GM23338 (cell line): ENCODE results near the gene OARD1. TPM values are rescaled to one million over a fixed set of nuclear protein-coding genes. Genes with fewer than 3 reads are reported as not detected.
A peak's percentile ranks its signal among the peaks of the same experiment; 100 is the strongest.

ENCODE experiments used
- ATAC-seq: fragments of 200-7000 bp; cut with Tn5 transposase; 3 replicates; pipeline ENCODE4 v1.9.1; 2020
- DNase-seq: peaks from one replicate; pipeline ENCODE4 v3.0.0-alpha.2; 2015; ENCODE audit warnings: low spot score
- H2AFZ ChIP-seq: fragments of 200-600 bp; sonication (generic); 2 replicates; pipeline ENCODE4 v1.8.0; 2016; ENCODE audit warnings: antibody characterized with exemption, mild to moderate bottlenecking, moderate library complexity
- H3F3A ChIP-seq: fragments of 200-600 bp; sonication (generic); replicated peaks from 2 replicates; pipeline ENCODE4 v1.8.0; 2017; ENCODE audit warnings: antibody characterized with exemption, mixed run types, low read depth
- H3K27ac ChIP-seq: fragments of 200-600 bp; sonication (generic); 2 replicates; pipeline ENCODE4 v1.6.1; 2016; ENCODE audit warnings: low read depth
- H3K27me3 ChIP-seq: fragments of 200-600 bp; sonication (generic); 2 replicates; pipeline ENCODE4 v1.8.0; 2016; ENCODE audit warnings: mild to moderate bottlenecking, mixed run types, moderate library complexity; ENCODE audit not compliant: insufficient read depth
- H3K36me3 ChIP-seq: fragments of 200-600 bp; sonication (generic); 2 replicates; pipeline ENCODE4 v1.8.0; 2016; ENCODE audit warnings: mild to moderate bottlenecking; ENCODE audit not compliant: insufficient read depth
- H3K4me1 ChIP-seq: fragments of 200-600 bp; sonication (generic); 2 replicates; pipeline ENCODE4 v1.8.0; 2016; ENCODE audit warnings: mild to moderate bottlenecking, moderate library complexity; ENCODE audit not compliant: insufficient read depth
- H3K4me2 ChIP-seq: fragments of 200-600 bp; sonication (generic); 2 replicates; pipeline ENCODE4 v1.7.1; 2017; ENCODE audit warnings: mixed run types
- H3K4me3 ChIP-seq: fragments of 200-600 bp; sonication (generic); 2 replicates; pipeline ENCODE4 v1.6.1; 2016; ENCODE audit warnings: mixed run types
- H3K79me2 ChIP-seq: fragments of 200-600 bp; sonication (generic); replicated peaks from 2 replicates; pipeline ENCODE4 v1.8.0; 2017; ENCODE audit warnings: mild to moderate bottlenecking; ENCODE audit not compliant: insufficient read depth
- H3K9me2 ChIP-seq: fragments of 200-600 bp; sonication (generic); 2 replicates; pipeline ENCODE4 v1.8.0; 2017; ENCODE audit not compliant: insufficient read depth
- H4K20me1 ChIP-seq: fragments of 200-600 bp; sonication (generic); replicated peaks from 2 replicates; pipeline ENCODE4 v1.8.0; 2017; ENCODE audit warnings: mild to moderate bottlenecking; ENCODE audit not compliant: insufficient read depth
- H3K27ac Mint-ChIP-seq: 2 replicates; pipeline ENCODE4 v1.8.0; 2020; ENCODE audit warnings: inconsistent platforms, mild to moderate bottlenecking, moderate library complexity, mixed read lengths
- H3K27me3 Mint-ChIP-seq: 3 replicates; pipeline ENCODE4 v1.8.0; 2022; ENCODE audit warnings: low read depth, mild to moderate bottlenecking, moderate library complexity, mixed read lengths, inconsistent platforms; ENCODE audit not compliant: insufficient read depth, poor library complexity
- H3K36me3 Mint-ChIP-seq: 3 replicates; pipeline ENCODE4 v1.8.0; 2021; ENCODE audit warnings: low read depth, mild to moderate bottlenecking, inconsistent platforms, moderate library complexity, mixed read lengths
- H3K4me1 Mint-ChIP-seq: 3 replicates; pipeline ENCODE4 v1.8.0; 2020; ENCODE audit warnings: mild to moderate bottlenecking, inconsistent platforms, mixed read lengths
- H3K4me3 Mint-ChIP-seq: 3 replicates; pipeline ENCODE4 v1.8.0; 2021; ENCODE audit warnings: moderate library complexity, mild to moderate bottlenecking, inconsistent platforms, mixed read lengths
- H3K9me3 Mint-ChIP-seq: 3 replicates; pipeline ENCODE4 v1.8.0; 2020; ENCODE audit warnings: moderate library complexity, mild to moderate bottlenecking, inconsistent platforms, mixed read lengths
- CREB1 ChIP-seq: fragments of 250-450 bp; sonication (Bioruptor Pico); IDR thresholded peaks from 2 replicates; pipeline ENCODE4 v1.5.0; 2020; ENCODE audit warnings: low read depth, mild to moderate bottlenecking, moderate library complexity
- EZH2 ChIP-seq: fragments of 200-600 bp; sonication (generic); IDR thresholded peaks from one replicate; pipeline ENCODE4 v1.8.0; 2017; ENCODE audit warnings: antibody characterized with exemption, mild to moderate bottlenecking, low read depth; ENCODE audit not compliant: unreplicated experiment
- EZH2phosphoT487 ChIP-seq: fragments of 200-600 bp; sonication (generic); IDR thresholded peaks from one replicate; pipeline ENCODE4 v1.8.1; 2018; ENCODE audit warnings: antibody characterized with exemption; ENCODE audit not compliant: unreplicated experiment
- POLR2AphosphoS5 ChIP-seq: IDR thresholded peaks from 2 replicates; pipeline ENCODE4 v1.6.1; 2016; ENCODE audit warnings: antibody characterized with exemption, low read depth
- STAT1 ChIP-seq: IDR thresholded peaks from one replicate; pipeline ENCODE4 v1.6.1; 2016; ENCODE audit warnings: antibody characterized with exemption; ENCODE audit not compliant: unreplicated experiment
- ZNF114 ChIP-seq: fragments of 250-450 bp; sonication (Bioruptor Pico); IDR thresholded peaks from 2 replicates; pipeline ENCODE4 v1.5.0; 2020; ENCODE audit warnings: mild to moderate bottlenecking, moderate library complexity
- polyA plus RNA-seq: library from polyadenylated mRNA; unstranded; fragments of >200 nt; fragmentation: Nextera tagmentation; extraction: Ambion mirVana; gene quantifications from 2 replicates; pipeline ENCODE4 v1.2.1, GENCODE V29; 2016
- total RNA-seq: library from RNA; depleted of rRNA; stranded (reverse); fragments of >200 nt; shearing (Covaris generic); gene quantifications from 2 replicates; pipeline ENCODE4 v1.2.3, GENCODE V29; 2014
- TF ChIP-seq, protein P1 (sequence below): IDR thresholded peaks from one replicate; pipeline ENCODE4 v1.6.1; 2018; ENCODE audit warnings: antibody characterized with exemption; ENCODE audit not compliant: unreplicated experiment
- TF ChIP-seq, protein P2 (sequence below), 2 experiments: fragments of 200-600 bp in 1 of 2; sonication (generic) in 1 of 2; conservative IDR thresholded peaks; 2 replicates each; pipeline versions ENCODE4 v1.5.1 to v1.6.1; 2016 to 2017; ENCODE audit warnings: antibody characterized with exemption in 2 of 2, low read depth in 2 of 2, mild to moderate bottlenecking in 2 of 2, moderate library complexity in 1 of 2

OARD1 gene
- total and polyA plus RNA-seq, 2 experiments from 2014 or later, result 25.9 to 60.8 TPM

DNA sequence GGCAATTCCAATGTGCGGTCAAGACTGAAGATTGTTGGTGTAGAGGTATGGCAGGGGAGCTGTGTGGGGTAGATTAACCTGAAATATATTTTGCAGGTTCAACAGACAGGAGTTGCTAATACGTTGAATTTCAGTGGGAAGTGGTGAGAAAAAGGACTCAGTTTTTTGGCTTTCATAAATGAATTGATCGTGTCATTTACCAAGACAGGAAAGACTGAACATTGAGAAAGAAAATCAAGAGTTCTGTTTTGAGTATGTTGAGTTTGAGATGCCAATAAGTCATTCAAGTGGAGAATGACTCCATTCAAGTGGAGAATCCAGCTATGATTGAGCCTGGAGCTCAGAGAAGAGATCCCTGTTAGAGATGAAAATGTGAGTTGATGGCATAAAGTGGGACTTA is 31.7 kb upstream of the OARD1 start (continued):
- TF ChIP-seq, protein P1, sequence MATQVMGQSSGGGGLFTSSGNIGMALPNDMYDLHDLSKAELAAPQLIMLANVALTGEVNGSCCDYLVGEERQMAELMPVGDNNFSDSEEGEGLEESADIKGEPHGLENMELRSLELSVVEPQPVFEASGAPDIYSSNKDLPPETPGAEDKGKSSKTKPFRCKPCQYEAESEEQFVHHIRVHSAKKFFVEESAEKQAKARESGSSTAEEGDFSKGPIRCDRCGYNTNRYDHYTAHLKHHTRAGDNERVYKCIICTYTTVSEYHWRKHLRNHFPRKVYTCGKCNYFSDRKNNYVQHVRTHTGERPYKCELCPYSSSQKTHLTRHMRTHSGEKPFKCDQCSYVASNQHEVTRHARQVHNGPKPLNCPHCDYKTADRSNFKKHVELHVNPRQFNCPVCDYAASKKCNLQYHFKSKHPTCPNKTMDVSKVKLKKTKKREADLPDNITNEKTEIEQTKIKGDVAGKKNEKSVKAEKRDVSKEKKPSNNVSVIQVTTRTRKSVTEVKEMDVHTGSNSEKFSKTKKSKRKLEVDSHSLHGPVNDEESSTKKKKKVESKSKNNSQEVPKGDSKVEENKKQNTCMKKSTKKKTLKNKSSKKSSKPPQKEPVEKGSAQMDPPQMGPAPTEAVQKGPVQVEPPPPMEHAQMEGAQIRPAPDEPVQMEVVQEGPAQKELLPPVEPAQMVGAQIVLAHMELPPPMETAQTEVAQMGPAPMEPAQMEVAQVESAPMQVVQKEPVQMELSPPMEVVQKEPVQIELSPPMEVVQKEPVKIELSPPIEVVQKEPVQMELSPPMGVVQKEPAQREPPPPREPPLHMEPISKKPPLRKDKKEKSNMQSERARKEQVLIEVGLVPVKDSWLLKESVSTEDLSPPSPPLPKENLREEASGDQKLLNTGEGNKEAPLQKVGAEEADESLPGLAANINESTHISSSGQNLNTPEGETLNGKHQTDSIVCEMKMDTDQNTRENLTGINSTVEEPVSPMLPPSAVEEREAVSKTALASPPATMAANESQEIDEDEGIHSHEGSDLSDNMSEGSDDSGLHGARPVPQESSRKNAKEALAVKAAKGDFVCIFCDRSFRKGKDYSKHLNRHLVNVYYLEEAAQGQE, result no peak
- TF ChIP-seq EZH2 (no peak), POLR2AphosphoS5 (no peak)
- TF ChIP-seq, protein P2, sequence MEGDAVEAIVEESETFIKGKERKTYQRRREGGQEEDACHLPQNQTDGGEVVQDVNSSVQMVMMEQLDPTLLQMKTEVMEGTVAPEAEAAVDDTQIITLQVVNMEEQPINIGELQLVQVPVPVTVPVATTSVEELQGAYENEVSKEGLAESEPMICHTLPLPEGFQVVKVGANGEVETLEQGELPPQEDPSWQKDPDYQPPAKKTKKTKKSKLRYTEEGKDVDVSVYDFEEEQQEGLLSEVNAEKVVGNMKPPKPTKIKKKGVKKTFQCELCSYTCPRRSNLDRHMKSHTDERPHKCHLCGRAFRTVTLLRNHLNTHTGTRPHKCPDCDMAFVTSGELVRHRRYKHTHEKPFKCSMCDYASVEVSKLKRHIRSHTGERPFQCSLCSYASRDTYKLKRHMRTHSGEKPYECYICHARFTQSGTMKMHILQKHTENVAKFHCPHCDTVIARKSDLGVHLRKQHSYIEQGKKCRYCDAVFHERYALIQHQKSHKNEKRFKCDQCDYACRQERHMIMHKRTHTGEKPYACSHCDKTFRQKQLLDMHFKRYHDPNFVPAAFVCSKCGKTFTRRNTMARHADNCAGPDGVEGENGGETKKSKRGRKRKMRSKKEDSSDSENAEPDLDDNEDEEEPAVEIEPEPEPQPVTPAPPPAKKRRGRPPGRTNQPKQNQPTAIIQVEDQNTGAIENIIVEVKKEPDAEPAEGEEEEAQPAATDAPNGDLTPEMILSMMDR (conservative IDR thresholded peaks at IDR 0.05; ENCODE audit: low read depth in 2 of 2), result no peak

DNA sequence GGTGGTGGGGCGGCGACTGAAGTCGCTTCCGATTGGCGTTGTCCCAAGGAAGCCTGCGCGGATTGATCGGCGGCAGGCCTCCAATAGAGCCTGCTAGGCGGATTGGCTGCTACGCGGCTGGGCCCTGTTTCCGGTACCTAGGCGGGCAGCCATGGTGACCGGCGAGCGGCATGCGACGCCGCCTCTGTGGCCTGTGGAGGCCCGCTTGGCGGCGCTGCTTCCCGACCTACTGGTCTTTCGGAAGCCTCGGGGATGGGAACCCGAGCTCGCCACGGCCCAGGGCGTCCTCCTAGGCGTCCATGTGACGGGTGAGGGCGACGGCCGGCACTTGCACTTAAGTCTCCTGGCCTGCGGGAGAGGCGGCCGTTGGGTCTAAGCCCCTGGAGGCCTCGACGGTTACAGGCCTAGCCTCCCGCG is 28.7 kb upstream of the OARD1 start:
- H3K79me2 ChIP-seq, result no peaks in the 10 kb centered on the region; the same call in 1 of the 2 replicates
- H3K4me3 ChIP-seq, result peak overlapping the region; percentile 45
- ATAC-seq, result peak; percentile 99
- Mint-ChIP-seq H3K9me3 (no peaks in the 10 kb centered on the region), H3K27ac (no peak overlapping the region; the same call in 1 of the 2 replicates), H3K27me3 (peaks cover 3% of the 10 kb centered on the region), H3K4me1 (peaks cover 10% of the 10 kb centered on the region; the same call in 2 of the 3 replicates), H3K4me3 (peak overlapping the region; percentile 61), H3K36me3 (peaks cover 43% of the 10 kb centered on the region)
- H3K4me2 ChIP-seq, result peak overlapping the region; percentile 52; the same call in 1 of the 2 replicates
- H3K9me2 ChIP-seq, result peaks cover 2% of the 10 kb centered on the region; the same call in 1 of the 2 replicates
- H3K36me3 ChIP-seq, result peaks cover 37% of the 10 kb centered on the region
- peak; percentile 98 for DNase-seq
- peaks cover 13% of the 10 kb centered on the region for H3K4me1 ChIP-seq
- H4K20me1 ChIP-seq, result peaks cover 14% of the 10 kb centered on the region
- H3F3A ChIP-seq, result peaks cover 7% of the 10 kb centered on the region
- peaks cover 9% of the 10 kb centered on the region for H3K27me3 ChIP-seq
- peak overlapping the region; percentile 77; the same call in 1 of the 2 replicates for H2AFZ ChIP-seq
- no peak for TF ChIP-seq EZH2phosphoT487
- no peak for TF ChIP-seq ZNF114 (CRISPR knock-in tag)
- TF ChIP-seq, protein P2 (conservative IDR thresholded peaks at IDR 0.05; ENCODE audit: low read depth in 2 of 2), result peak; percentile 63 to 89
- peak; percentile 67; the same call in 1 of the 2 replicates for TF ChIP-seq CREB1 (CRISPR knock-in tag)
- TF ChIP-seq, protein P1, result no peak
- TF ChIP-seq POLR2AphosphoS5, result peak; percentile 68
- TF ChIP-seq STAT1, result no peak
- no peak overlapping the region for H3K27ac ChIP-seq
